DOHH2 (cell line): ENCODE data around the gene RHBDD3.

ENCODE experiments used
- EZH2phosphoT487 ChIP-seq: fragments of 200-600 bp; sonication (generic); IDR thresholded peaks from 2 replicates; pipeline ENCODE4 v1.6.1; 2017; ENCODE audit warnings: borderline replicate concordance, mild to moderate bottlenecking, antibody characterized with exemption, low read length, moderate library complexity, mixed read lengths
- TF ChIP-seq, protein P1 (sequence below): fragments of 200-600 bp; sonication (generic); IDR thresholded peaks from one replicate; pipeline ENCODE4 v1.5.1; 2014; ENCODE audit warnings: antibody characterized with exemption, mild to moderate bottlenecking, low read depth, low read length; ENCODE audit not compliant: poor library complexity, severe bottlenecking

DNA sequence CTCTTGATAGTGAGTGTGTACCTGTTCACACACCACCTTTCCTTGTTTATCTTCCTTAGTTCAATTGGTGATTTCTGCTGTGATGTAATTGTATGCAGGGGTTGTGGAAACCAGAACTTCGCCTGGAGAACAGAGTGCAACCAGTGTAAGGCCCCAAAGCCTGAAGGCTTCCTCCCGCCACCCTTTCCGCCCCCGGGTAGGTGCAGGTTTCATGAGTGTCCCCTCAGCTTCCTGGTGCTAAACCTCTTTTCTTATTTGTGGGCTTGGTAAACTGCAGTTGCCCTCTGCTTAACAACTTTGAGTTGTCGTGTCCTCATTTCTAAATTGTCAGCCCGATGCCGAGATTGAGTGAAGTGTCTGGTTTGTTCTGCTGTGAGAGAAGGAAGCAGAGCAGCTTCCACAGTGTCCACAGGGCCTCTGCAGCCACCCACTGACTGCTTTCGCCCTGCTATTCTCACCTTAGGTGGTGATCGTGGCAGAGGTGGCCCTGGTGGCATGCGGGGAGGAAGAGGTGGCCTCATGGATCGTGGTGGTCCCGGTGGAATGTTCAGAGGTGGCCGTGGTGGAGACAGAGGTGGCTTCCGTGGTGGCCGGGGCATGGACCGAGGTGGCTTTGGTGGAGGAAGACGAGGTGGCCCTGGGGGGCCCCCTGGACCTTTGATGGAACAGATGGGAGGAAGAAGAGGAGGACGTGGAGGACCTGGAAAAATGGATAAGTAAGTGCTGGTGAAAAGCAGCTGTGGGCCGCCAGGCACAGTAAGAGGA, 31.5 kb upstream of the RHBDD3 start:
- TF ChIP-seq, protein P1, sequence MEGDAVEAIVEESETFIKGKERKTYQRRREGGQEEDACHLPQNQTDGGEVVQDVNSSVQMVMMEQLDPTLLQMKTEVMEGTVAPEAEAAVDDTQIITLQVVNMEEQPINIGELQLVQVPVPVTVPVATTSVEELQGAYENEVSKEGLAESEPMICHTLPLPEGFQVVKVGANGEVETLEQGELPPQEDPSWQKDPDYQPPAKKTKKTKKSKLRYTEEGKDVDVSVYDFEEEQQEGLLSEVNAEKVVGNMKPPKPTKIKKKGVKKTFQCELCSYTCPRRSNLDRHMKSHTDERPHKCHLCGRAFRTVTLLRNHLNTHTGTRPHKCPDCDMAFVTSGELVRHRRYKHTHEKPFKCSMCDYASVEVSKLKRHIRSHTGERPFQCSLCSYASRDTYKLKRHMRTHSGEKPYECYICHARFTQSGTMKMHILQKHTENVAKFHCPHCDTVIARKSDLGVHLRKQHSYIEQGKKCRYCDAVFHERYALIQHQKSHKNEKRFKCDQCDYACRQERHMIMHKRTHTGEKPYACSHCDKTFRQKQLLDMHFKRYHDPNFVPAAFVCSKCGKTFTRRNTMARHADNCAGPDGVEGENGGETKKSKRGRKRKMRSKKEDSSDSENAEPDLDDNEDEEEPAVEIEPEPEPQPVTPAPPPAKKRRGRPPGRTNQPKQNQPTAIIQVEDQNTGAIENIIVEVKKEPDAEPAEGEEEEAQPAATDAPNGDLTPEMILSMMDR: no peak
- TF ChIP-seq EZH2phosphoT487: no peak
